IgD-negative memory B cell (primary cell): ENCODE results near the gene DHCR24. TPM values are rescaled to one million over a fixed set of nuclear protein-coding genes. Genes with fewer than 3 reads are reported as not detected.

Experiments used
- H3K27ac Mint-ChIP-seq, 3 donors: one replicate each; pipeline ENCODE4 v1.8.0; 2020 to 2022; ENCODE audit warnings: mild to moderate bottlenecking in 3 of 3, mixed read lengths in 3 of 3, moderate library complexity in 1 of 3
- H3K27me3 Mint-ChIP-seq: one replicate; pipeline ENCODE4 v1.8.0; 2021; ENCODE audit warnings: mixed read lengths
- H3K36me3 Mint-ChIP-seq: one replicate; pipeline ENCODE4 v1.8.0; 2020; ENCODE audit warnings: mild to moderate bottlenecking, mixed read lengths
- H3K4me1 Mint-ChIP-seq, 3 donors: one replicate each; pipeline ENCODE4 v1.8.0; 2020 to 2022; ENCODE audit warnings: mixed read lengths in 3 of 3, mild to moderate bottlenecking in 1 of 3
- H3K4me3 Mint-ChIP-seq, 4 donors: one replicate each; pipeline ENCODE4 v1.8.0; 2020 to 2022; ENCODE audit warnings: mild to moderate bottlenecking in 4 of 4, mixed read lengths in 4 of 4, moderate library complexity in 3 of 4
- H3K9me3 Mint-ChIP-seq, 3 donors: one replicate each; pipeline ENCODE4 v1.8.0; 2020 to 2021; ENCODE audit warnings: mixed read lengths in 3 of 3, mild to moderate bottlenecking in 1 of 3
- polyA plus RNA-seq: library from polyadenylated mRNA; unstranded; fragments of 300-500 nt; fragmentation: Illumina TruSeq; gene quantifications from one replicate; pipeline ENCODE4 v1.2.3, GENCODE V29; 2021

The DHCR24 gene
- polyA plus RNA-seq, 1 donor from 2014 or later: 6.9 TPM

GRCh38 chr1:54835131-54835898 is 51.7 kb downstream of the DHCR24 start:
- Mint-ChIP-seq H3K27ac (no peak overlapping the region), H3K4me1 (no peaks in the 10 kb centered on the region), H3K36me3 (no peaks in the 10 kb centered on the region), H3K27me3 (peaks cover 12% of the 10 kb centered on the region), H3K9me3 (peaks cover 2 to 10% (median 2%) of the 10 kb centered on the region in 3 donors), H3K4me3 (peak overlapping the region in 1 of 4 donors; percentile 43)

GRCh38 chr1:54834007-54834541 is 52.9 kb downstream of the DHCR24 start:
- Mint-ChIP-seq H3K9me3 (peaks cover 2 to 10% (median 4%) of the 10 kb centered on the region in 3 donors), H3K27me3 (peaks cover 14% of the 10 kb centered on the region), H3K4me3 (no peak overlapping the region), H3K4me1 (no peaks in the 10 kb centered on the region), H3K36me3 (no peaks in the 10 kb centered on the region), H3K27ac (no peak overlapping the region)

- H3K4me3 Mint-ChIP-seq: no peak overlapping the region
- H3K36me3 Mint-ChIP-seq: no peaks in the 10 kb centered on the region
These were observed 53.9 kb downstream of the DHCR24 start for GRCh38 chr1:54833121-54833520.

GRCh38 chr1:54826226-54826816 is 60.7 kb downstream of the DHCR24 start:
- H3K9me3 Mint-ChIP-seq: peaks cover 1 to 29% (median 12%) of the 10 kb centered on the region in 3 donors
- H3K27ac Mint-ChIP-seq: no peak overlapping the region
- peaks cover 0 to 3% (median 0%) of the 10 kb centered on the region in 3 donors for H3K4me1 Mint-ChIP-seq
- peaks cover 7% of the 10 kb centered on the region for H3K36me3 Mint-ChIP-seq
- peaks cover 7% of the 10 kb centered on the region for H3K27me3 Mint-ChIP-seq
- H3K4me3 Mint-ChIP-seq: no peak overlapping the region

More at GRCh38 chr1:54833121-54833520, 53.9 kb downstream of the DHCR24 start:
- peaks cover 14% of the 10 kb centered on the region for H3K27me3 Mint-ChIP-seq
- H3K9me3 Mint-ChIP-seq: peaks cover 2 to 10% (median 4%) of the 10 kb centered on the region in 3 donors
- H3K27ac Mint-ChIP-seq: no peak overlapping the region
- no peaks in the 10 kb centered on the region for H3K4me1 Mint-ChIP-seq

- H3K4me1 Mint-ChIP-seq: peaks cover 0 to 3% (median 0%) of the 10 kb centered on the region in 3 donors
These were observed 61.3 kb downstream of the DHCR24 start for GRCh38 chr1:54825696-54826095.

GRCh38 chr1:54823670-54824069 is 63.3 kb downstream of the DHCR24 start:
- H3K36me3 Mint-ChIP-seq: peaks cover 7% of the 10 kb centered on the region
- peaks cover 1 to 22% (median 8%) of the 10 kb centered on the region in 3 donors for H3K9me3 Mint-ChIP-seq
- no peaks in the 10 kb centered on the region for H3K27me3 Mint-ChIP-seq
- no peak overlapping the region for H3K4me3 Mint-ChIP-seq
- H3K27ac Mint-ChIP-seq: no peak overlapping the region
- peaks cover 0 to 5% (median 0%) of the 10 kb centered on the region in 3 donors for H3K4me1 Mint-ChIP-seq

More at GRCh38 chr1:54825696-54826095, 61.3 kb downstream of the DHCR24 start:
- Mint-ChIP-seq H3K36me3 (peaks cover 7% of the 10 kb centered on the region), H3K9me3 (peaks cover 1 to 22% (median 10%) of the 10 kb centered on the region in 3 donors), H3K4me3 (no peak overlapping the region), H3K27me3 (peaks cover 4% of the 10 kb centered on the region), H3K27ac (no peak overlapping the region)

- peaks cover 1 to 18% (median 8%) of the 10 kb centered on the region in 3 donors for H3K9me3 Mint-ChIP-seq
- H3K4me1 Mint-ChIP-seq: peaks cover 0 to 5% (median 0%) of the 10 kb centered on the region in 3 donors
- H3K27ac Mint-ChIP-seq: no peak overlapping the region
- peaks cover 2% of the 10 kb centered on the region for H3K27me3 Mint-ChIP-seq
- no peak overlapping the region for H3K4me3 Mint-ChIP-seq
- peaks cover 5% of the 10 kb centered on the region for H3K36me3 Mint-ChIP-seq
These were observed 67.3 kb downstream of the DHCR24 start for GRCh38 chr1:54819733-54820132.

- Mint-ChIP-seq H3K27ac (no peak overlapping the region), H3K4me3 (no peak overlapping the region), H3K9me3 (peaks cover 1 to 14% (median 5%) of the 10 kb centered on the region in 3 donors), H3K27me3 (peaks cover 2% of the 10 kb centered on the region), H3K36me3 (peaks cover 5% of the 10 kb centered on the region), H3K4me1 (peaks cover 0 to 5% (median 0%) of the 10 kb centered on the region in 3 donors)
These were observed 67.8 kb downstream of the DHCR24 start for GRCh38 chr1:54819195-54819536.

GRCh38 chr1:54818461-54819194 is 68.4 kb downstream of the DHCR24 start:
- H3K27me3 Mint-ChIP-seq: peaks cover 2% of the 10 kb centered on the region
- H3K9me3 Mint-ChIP-seq: peaks cover 1 to 11% (median 1%) of the 10 kb centered on the region in 3 donors
- H3K4me3 Mint-ChIP-seq: no peak overlapping the region
- H3K36me3 Mint-ChIP-seq: peaks cover 4% of the 10 kb centered on the region
- H3K4me1 Mint-ChIP-seq: peaks cover 0 to 5% (median 0%) of the 10 kb centered on the region in 3 donors
- no peak overlapping the region for H3K27ac Mint-ChIP-seq

GRCh38 chr1:54816951-54817350 is 70.0 kb downstream of the DHCR24 start:
- H3K27me3 Mint-ChIP-seq: peaks cover 2% of the 10 kb centered on the region
- H3K9me3 Mint-ChIP-seq: no peaks in the 10 kb centered on the region
- H3K4me1 Mint-ChIP-seq: peaks cover 0 to 2% (median 0%) of the 10 kb centered on the region in 3 donors
- no peak overlapping the region for H3K27ac Mint-ChIP-seq
- peak overlapping the region in 1 of 4 donors; percentile 23 for H3K4me3 Mint-ChIP-seq
- no peaks in the 10 kb centered on the region for H3K36me3 Mint-ChIP-seq

GRCh38 chr1:54816130-54816529 is 70.9 kb downstream of the DHCR24 start:
- no peak overlapping the region for H3K4me3 Mint-ChIP-seq
- no peaks in the 10 kb centered on the region for H3K36me3 Mint-ChIP-seq
- peak overlapping the region in 1 of 3 donors; percentile 67 for H3K27ac Mint-ChIP-seq
- peaks cover 2% of the 10 kb centered on the region for H3K27me3 Mint-ChIP-seq
- H3K4me1 Mint-ChIP-seq: peaks cover 0 to 2% (median 0%) of the 10 kb centered on the region in 3 donors
- H3K9me3 Mint-ChIP-seq: no peaks in the 10 kb centered on the region

GRCh38 chr1:54815086-54815876 is 71.7 kb downstream of the DHCR24 start:
- no peak overlapping the region for H3K27ac Mint-ChIP-seq
- peaks cover 0 to 2% (median 1%) of the 10 kb centered on the region in 3 donors for H3K4me1 Mint-ChIP-seq
- H3K36me3 Mint-ChIP-seq: no peaks in the 10 kb centered on the region
- H3K4me3 Mint-ChIP-seq: no peak overlapping the region
- H3K9me3 Mint-ChIP-seq: no peaks in the 10 kb centered on the region
- peaks cover 5% of the 10 kb centered on the region for H3K27me3 Mint-ChIP-seq

- peaks cover 5% of the 10 kb centered on the region for H3K27me3 Mint-ChIP-seq
- peaks cover 0 to 2% (median 1%) of the 10 kb centered on the region in 3 donors for H3K4me1 Mint-ChIP-seq
- H3K4me3 Mint-ChIP-seq: no peak overlapping the region
- no peak overlapping the region for H3K27ac Mint-ChIP-seq
- H3K36me3 Mint-ChIP-seq: no peaks in the 10 kb centered on the region
- H3K9me3 Mint-ChIP-seq: no peaks in the 10 kb centered on the region
These were observed 72.4 kb downstream of the DHCR24 start for GRCh38 chr1:54814571-54814970.

GRCh38 chr1:54814126-54814498 is 72.9 kb downstream of the DHCR24 start:
- H3K27ac Mint-ChIP-seq: peak overlapping the region in 1 of 3 donors; percentile 35

More at GRCh38 chr1:54814126-54814498, 72.9 kb downstream of the DHCR24 start:
- H3K27me3 Mint-ChIP-seq: peaks cover 5% of the 10 kb centered on the region
- H3K4me1 Mint-ChIP-seq: peaks cover 0 to 2% (median 1%) of the 10 kb centered on the region in 3 donors
- H3K36me3 Mint-ChIP-seq: no peaks in the 10 kb centered on the region
- H3K9me3 Mint-ChIP-seq: no peaks in the 10 kb centered on the region
- H3K4me3 Mint-ChIP-seq: no peak overlapping the region
